ENCODE data around the gene SDK1.

Gene SDK1

DNA sequence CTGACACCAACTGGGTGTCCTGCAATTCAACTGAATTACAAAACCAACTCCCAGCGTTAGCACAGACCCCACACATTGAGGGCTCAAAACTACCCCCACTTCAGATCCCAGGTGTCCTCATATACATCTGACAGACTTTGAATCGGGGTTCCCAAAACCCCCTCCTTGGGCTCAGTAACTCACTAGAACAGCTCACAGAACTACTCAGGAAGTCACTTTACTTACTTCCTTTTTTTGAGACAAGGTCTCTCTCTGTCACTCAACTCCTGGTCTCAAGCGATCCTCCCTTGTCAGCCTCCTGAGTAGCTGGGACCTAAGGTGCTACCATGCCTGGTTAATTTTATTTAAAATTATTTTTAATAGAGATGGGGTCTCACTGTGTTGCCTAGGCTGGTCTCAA is 456.0 kb downstream of the SDK1 start:
- Histone ChIP-seq H3K9me3 (ENCODE audit: control insufficient read depth, low read length) (no peaks in the 10 kb centered on the region), H2AFZ (no peak overlapping the region), H3K27me3 (ENCODE audit: control insufficient read depth, insufficient read depth, low read length) (no peaks in the 10 kb centered on the region), H3K4me3 (ENCODE audit: low read depth, low read length) (no peak overlapping the region), H3K36me3 (ENCODE audit: control insufficient read depth, insufficient read depth, low read length) (no peaks in the 10 kb centered on the region), H3K4me2 (ENCODE audit: low read length) (no peak overlapping the region), H3K79me2 (no peaks in the 10 kb centered on the region), H3K9ac (no peak overlapping the region), H3K4me1 (no peaks in the 10 kb centered on the region), H3K27ac (no peak overlapping the region)
- no peak for TF ChIP-seq CTCF (IDR thresholded peaks at IDR 0.05)

GRCh38 chr7:3760651-3761050 is 459.6 kb downstream of the SDK1 start:
- no peaks in the 10 kb centered on the region for H3K79me2 ChIP-seq
- H3K4me1 ChIP-seq: no peaks in the 10 kb centered on the region
- no peaks in the 10 kb centered on the region for H3K9me3 ChIP-seq (ENCODE audit: control insufficient read depth, low read length)
- no peaks in the 10 kb centered on the region for H3K27me3 ChIP-seq (ENCODE audit: control insufficient read depth, insufficient read depth, low read length)
- no peak for TF ChIP-seq CTCF (IDR thresholded peaks at IDR 0.05)
- H2AFZ ChIP-seq: no peak overlapping the region
- H3K9ac ChIP-seq: no peak overlapping the region
- no peaks in the 10 kb centered on the region for H3K36me3 ChIP-seq (ENCODE audit: control insufficient read depth, insufficient read depth, low read length)
- H3K4me3 ChIP-seq (ENCODE audit: low read depth, low read length): no peak overlapping the region
- H3K27ac ChIP-seq: no peak overlapping the region
- H3K4me2 ChIP-seq (ENCODE audit: low read length): no peak overlapping the region

- no peak overlapping the region for H3K4me3 ChIP-seq (ENCODE audit: low read depth, low read length)
- H3K4me2 ChIP-seq (ENCODE audit: low read length): no peak overlapping the region
- H3K27me3 ChIP-seq (ENCODE audit: control insufficient read depth, insufficient read depth, low read length): no peaks in the 10 kb centered on the region
- H3K27ac ChIP-seq: no peak overlapping the region
- no peak overlapping the region for H3K9ac ChIP-seq
- H2AFZ ChIP-seq: no peak overlapping the region
- no peak for TF ChIP-seq CTCF (IDR thresholded peaks at IDR 0.05)
- no peaks in the 10 kb centered on the region for H3K79me2 ChIP-seq
- H3K9me3 ChIP-seq (ENCODE audit: control insufficient read depth, low read length): no peaks in the 10 kb centered on the region
- H3K4me1 ChIP-seq: no peaks in the 10 kb centered on the region
- no peaks in the 10 kb centered on the region for H3K36me3 ChIP-seq (ENCODE audit: control insufficient read depth, insufficient read depth, low read length)
These were observed 461.2 kb downstream of the SDK1 start for GRCh38 chr7:3762146-3762831.

GRCh38 chr7:3767917-3768777 is 467.1 kb downstream of the SDK1 start:
- no peak for TF ChIP-seq CTCF (IDR thresholded peaks at IDR 0.05)
- Histone ChIP-seq H3K9me3 (ENCODE audit: control insufficient read depth, low read length) (no peaks in the 10 kb centered on the region), H3K4me3 (ENCODE audit: low read depth, low read length) (no peak overlapping the region), H3K27ac (no peak overlapping the region), H3K4me2 (ENCODE audit: low read length) (no peak overlapping the region), H3K79me2 (no peaks in the 10 kb centered on the region), H3K27me3 (ENCODE audit: control insufficient read depth, insufficient read depth, low read length) (no peaks in the 10 kb centered on the region), H3K4me1 (no peaks in the 10 kb centered on the region), H3K9ac (no peak overlapping the region), H2AFZ (no peak overlapping the region), H3K36me3 (ENCODE audit: control insufficient read depth, insufficient read depth, low read length) (no peaks in the 10 kb centered on the region)

All from parathyroid adenoma (tissue), 2 donors.